ENCODE data around the gene CYP27C1.
A peak's percentile ranks its signal among the peaks of the same experiment; 100 is the strongest.
"Not testable (repeated sequence)": the region's sequence is repeated elsewhere in the genome, so short reads cannot be mapped to it uniquely, and the experiment has no call there.

The CYP27C1 gene

DNA sequence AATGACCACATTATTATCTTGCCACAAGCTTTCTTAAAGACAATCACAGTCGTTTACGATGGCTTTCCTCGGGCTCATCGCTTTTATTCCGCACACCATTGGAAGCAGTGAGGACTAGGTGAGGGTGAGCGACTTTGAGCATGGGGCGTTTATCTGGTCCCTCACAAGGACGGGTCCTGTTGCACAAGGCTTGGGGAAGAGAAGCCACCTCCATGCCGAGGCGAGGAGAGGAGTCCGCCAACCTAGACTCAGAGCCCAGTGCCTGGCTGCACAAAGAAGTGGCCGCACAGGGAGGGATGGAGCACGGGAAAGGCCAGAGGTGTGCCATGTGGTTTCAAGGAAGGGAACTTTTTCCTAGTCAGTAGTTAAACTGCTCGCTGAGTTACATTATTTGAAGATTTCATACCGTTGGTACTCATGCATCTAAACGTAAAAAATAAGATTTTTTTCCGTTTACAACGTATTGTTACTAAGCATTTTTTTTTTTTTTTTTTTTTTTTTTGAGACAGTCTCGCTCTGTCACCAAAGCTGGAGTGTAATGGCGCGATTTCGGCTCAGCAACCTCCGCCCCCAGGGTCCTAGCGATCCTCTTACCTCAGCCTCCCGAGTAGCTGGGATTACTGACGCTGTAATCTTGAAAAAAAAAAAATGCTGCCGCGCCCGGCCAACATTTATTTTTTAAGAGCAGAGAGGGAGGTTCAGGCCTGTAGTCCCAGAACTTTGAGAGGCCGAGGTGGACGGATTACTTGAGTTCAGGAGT is 849 bp upstream of the CYP27C1 start:
- no peak for DNase-seq

DNA sequence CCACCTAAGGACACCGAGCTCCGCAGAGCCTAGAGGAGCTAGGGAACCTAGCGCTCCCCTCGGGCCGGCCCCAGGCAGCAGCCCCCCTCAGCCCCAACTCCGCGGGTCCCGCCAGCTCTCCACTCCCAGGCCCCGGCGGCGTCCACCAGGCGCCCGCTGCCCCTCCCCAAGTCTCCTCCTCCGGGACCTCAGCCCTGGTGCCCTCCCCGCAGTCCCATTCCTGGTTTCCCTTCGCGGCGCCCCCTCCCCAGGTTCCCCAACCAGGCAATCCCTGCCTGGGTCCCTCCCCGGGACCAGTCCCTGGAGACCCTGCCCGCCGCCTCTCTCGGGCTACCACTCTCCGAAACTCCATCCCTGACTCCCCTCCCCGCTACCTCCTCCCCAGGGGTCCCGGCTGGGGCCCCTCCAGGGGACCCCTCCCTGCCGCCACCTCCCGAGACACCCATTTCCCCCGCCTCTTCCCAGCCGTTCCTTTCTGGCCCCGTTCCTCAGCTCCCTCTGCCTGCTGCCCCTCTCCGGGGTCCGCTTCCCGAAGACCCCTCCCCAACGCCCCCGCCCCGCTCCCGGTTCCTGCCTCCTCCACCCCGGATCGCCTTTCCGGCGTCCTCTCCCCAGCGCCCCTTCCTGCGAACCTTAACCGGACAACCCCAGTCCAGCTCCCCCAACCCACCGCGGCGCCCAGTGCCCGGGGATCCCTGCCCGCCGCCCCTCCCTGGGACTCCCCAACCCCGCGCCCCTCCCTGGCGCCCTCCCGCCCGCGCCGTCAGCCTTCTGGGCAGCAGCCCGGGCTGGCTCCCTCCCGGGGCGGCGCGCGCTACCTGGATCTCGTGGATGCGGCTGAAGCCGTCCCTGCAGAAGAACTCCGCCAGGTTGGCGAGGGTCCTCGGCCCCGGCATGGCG is 678 bp downstream of the CYP27C1 start:
- peak; percentile 9 for DNase-seq

DNA sequence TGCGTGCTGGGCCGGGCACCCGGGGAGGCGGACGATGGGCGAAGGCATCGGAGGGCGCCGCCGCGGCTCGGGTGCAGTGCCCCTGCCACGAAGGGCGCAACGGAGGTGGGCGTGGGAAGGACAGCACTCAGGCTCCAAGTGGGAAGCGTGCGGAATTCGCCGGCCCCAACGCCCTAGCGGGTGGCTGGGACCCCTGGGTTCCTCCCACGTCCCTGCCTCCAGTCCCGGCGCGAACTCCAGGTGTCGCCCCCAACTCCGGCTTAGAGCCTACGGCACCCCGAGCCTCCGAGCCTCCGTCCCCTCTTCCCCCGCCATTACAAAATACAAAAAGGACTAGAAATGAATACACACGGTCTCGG is 1.3 kb downstream of the CYP27C1 start:
- no peak for DNase-seq

DNA sequence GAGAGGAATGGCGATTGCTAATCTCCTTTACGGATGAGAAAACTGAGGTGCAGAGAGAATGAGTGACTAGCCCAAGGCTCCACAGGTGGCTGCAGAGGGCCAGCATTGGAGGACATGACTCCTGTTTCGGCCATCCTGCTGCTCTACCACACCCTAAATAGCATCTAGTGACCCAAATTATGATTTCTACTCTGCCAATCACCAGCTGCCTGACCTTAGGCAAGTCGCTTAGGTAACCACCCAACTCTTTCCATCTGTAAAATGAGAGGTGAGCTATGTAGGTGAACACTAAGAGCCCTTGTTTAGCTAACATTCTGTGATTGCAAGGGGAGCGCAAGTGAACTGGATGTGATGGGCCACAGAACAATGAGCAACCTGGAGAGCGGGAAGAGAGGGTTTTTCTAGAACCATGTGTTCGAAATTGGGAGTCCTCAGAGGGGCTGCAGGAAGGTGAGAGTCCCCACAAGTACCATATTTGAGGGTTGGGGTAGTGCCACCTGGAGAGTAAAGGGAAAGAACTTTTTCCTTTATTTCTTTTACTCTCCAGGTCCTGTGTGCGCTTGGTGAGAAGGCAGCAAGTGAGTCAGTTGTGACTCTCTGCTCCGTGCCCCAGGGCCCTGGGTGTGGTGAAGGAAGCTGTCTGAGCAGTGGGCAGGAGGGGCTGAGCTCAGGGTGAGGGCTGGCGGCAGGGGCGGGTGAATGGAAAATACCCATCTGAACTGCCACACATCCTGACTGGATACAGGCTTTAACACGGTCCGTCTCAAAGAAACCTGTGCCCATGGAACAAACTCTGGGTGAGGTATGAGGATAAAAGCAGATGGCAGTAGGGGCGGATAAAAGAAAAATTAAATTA is 2.4 kb downstream of the CYP27C1 start:
- DNase-seq = peak; percentile 93

DNA sequence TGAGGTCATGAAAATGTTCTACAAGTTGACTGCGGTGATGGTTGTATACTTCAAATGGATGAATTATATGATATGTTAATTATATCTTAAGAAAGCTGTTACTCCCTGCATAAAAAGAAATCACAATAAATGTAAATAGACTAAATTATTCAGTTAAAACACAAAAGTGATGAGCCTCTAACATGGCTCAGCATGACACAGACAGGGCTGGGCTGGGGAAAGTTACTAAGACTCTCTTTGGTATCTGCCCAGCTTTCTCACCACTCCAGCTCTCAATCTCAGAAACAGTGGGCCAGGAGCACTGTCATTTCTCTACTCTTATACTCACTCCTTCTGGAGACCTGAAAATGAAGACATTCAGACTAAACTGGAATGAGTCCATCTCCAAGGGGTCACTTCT is 3.5 kb downstream of the CYP27C1 start:
- DNase-seq = no peak

DNA sequence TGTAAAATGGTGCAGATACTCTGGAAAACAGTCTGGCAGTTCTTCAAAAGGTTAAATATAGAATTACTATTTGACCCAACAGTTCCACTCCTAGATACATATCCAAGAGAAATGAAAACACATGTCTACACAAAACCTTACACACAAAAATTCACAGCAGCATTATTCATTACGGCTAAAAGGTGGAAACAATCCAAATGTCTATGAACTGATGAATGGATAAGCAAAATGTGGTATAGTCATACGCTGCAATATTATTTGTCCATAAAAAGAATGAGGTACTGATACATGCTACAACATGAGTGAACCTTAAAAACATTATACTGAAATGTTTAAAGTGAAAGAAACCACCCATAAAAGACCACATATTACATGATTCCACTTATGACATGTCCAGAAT is 4.0 kb downstream of the CYP27C1 start:
- DNase-seq = no peak

DNA sequence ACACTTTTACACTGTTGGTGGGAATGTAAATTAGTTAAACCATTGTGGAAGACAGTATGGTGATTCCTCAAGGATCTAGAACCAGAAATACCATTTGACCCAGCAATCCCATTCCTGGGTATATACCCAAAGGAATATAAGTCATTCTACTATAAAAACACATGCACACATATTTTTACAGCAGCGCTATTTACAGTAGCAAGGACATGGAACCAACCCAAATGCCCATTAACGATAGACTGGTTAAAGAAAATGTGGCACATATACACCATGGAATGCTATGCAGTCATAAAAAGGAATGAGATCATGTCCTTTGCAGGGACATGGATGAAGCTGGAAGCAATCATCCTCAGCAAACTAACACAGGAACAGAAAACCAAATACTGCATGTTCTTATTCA is 5.9 kb downstream of the CYP27C1 start:
- DNase-seq = not testable (repeated sequence)

DNA sequence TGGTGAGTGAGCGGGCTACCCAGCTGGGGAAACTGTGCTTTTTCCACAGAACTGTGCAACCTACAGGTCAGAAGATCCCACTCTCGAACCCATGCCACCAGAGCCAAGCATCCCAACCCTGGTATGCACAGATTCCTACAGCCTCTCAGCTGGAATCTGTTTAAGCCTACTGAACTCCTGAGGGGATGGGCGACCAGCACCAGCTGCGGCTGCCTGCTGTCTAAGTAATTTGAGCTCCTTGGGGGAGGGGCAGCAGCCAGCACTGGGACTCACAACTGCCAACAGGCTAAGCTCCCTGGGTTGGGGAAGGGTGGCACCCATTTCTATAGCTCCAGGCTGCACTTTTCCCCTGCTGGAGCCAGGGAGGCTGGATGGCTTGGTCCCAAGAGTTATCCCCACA is 11.8 kb downstream of the CYP27C1 start:
- DNase-seq = no peak

DNA sequence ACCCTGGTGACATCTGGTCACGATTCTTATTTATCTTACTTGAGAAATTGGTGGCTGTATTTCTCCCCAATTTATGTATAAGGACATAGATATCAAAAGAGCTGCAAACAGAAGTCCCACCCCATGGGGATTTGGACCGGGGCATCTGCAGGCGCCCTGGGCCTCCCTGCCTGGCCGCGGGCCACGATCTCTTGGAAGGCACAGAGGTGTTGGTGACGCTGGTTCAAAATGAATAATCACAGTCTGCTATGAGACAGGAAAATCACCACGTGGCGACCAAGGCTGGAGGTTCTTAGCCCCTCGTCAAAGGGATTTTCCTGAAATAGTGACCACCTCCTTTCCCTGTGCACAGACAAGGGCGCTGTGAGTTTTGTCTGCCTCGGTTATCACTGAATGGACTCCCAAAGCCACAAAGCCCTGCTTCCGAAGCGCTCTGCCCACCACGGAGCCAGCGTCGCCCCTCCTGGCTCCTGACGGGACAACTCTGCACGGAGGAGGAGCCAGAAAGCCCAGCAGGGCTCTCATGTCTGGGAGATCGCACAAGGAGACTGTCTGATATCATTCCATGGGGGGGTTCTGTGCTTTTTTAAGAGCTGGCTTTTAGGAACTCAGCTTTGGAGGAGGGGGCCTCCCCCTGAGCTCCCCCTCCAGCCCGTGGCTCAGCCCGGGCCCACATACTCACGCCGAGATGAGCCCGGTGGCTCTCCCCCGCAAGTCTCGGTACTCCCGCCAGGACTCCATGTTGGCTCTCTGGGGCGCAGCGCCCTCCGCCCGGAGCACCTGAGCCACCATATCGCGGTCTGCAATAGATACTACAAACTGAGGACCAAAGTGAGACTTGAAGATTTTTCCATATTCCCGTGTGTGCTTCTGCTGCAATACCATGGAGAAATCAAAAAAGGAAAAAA is 14.6 kb downstream of the CYP27C1 start:
- no peak for DNase-seq

DNA sequence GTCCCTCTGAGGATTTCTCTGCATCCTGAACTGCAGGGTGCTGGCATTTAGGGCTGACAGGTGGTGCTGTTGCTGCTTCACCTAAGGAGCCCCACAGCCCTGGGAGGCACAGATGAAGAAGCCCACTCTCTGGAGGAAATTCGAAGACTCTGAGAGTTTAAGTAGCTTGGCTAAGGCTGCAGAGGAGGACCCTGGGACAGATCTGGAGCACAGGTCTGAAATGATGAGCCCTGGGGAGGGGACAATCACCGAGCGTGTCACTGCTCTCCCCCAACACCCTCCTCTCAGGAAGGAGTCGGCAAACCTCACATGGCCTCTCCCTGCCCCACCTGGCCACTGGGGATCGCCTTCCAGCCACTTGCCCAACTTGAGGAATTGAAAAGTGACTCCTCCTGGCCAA is 18.6 kb downstream of the CYP27C1 start:
- no peak for DNase-seq

DNA sequence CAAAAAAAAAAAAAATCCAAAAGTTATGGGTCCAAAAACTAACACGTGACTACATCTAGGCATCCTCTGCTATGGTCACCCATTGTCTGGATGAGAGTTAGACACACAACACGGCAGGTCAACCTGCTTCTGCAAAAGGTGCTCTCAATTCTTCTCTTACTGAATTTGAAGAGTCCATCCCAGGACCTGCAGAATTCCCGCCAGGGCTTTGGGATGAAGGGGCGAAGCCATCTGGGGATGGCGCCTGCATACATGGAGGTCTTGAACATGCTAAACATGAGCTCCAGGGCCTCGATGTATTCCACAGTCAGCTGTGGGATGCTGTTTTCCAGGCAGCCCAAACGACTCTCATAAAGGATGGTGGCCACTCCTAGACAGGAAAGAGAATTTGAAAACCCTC is 19.1 kb downstream of the CYP27C1 start:
- DNase-seq = no peak

DNA sequence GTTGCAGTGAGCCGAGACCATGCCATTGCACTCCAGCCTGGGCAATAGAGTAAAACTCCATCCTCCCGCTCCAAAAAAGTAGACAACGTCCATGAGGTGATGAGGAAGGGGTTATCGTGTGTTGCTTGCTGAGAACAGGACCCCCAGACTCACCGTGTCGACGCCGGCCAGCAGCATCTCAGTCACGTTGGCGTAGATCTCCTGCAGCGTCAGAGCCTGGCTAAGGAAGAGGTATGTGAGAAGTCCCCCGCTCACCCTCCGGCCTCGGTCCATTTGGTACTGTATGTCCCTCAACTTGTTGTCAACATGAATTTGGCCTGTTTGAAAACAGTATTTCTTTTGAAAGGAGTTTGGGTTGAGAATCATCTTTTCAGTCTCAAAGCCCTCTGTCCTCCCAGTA is 20.9 kb downstream of the CYP27C1 start:
- DNase-seq = no peak

DNA sequence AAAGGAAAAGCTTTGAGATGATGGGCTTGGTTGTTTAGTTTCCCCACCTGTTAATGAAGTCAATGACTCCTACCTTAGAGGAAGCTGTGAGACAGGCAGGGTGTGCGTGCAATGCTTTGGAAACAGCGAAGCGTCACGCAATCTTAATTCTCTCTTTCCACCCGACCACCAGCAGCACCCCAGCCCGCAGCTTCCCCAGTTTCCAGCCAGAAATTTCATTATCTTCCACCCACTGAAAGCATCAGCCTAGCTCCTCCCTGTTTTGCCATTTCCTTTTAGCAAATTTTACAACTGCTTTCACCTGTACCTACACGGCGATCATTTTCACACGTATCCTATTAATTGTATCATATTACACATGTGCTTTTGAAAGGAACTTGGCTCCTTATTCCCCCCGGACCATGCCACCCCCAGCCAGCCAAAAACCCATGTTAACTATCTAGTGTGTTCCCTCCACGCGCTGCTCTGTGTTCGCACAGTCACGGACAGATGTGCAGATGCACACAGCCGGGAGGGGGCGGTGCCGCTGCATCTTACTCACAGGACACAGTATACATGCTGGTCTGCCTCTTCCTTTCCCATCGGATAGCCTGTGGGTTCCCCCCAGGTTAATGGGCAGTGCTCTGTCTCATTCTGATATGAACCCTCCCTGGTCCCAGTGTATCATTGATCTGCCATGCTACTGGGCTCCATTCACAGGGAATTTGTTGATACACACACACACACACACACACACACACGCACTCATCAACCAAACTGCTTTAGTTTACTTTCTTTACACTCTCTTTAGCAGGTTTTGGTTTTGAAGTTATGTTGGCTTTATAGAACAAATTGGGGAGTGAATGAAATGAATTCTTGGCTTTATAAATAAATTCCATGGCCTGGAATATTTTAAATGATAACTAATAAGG is 22.4 kb downstream of the CYP27C1 start:
- no peak for DNase-seq

DNA sequence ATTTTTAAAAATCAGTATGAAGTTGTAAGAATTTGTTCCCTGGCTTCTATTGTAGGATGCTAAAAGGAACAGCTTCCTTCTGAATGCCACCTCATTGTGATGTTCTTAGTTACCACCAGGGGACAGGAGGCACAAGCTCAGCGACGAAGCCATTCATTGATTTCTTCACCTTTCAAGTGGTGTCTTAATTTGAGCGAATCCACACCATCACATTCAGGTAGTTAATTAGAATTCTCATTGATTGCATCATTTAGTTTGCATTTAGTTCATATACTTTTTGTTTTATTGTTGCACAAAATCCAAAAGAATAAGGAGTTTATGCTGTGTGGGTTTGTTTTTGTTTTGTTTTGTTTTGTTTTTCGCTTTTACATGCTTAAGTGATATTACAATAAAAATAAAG is 23.1 kb downstream of the CYP27C1 start:
- DNase-seq = no peak

DNA sequence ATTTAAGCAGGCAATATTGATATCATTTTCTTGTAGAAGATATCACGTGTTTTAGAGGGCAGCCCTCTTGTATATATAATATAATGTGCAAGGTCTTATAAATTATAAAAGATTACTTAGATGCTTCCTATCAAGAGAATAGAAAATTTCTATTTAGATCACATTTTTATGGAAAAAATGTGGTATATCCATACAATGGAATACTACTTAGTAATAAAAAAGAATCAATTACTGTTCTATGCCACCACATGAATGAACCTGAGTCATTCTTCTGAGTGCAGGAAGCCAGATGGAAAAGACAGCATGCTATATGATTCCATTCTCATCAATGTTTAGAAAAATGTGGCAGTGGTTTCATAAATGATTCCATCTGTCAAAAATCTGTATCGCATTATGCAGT is 23.6 kb downstream of the CYP27C1 start:
- DNase-seq = no peak

DNA sequence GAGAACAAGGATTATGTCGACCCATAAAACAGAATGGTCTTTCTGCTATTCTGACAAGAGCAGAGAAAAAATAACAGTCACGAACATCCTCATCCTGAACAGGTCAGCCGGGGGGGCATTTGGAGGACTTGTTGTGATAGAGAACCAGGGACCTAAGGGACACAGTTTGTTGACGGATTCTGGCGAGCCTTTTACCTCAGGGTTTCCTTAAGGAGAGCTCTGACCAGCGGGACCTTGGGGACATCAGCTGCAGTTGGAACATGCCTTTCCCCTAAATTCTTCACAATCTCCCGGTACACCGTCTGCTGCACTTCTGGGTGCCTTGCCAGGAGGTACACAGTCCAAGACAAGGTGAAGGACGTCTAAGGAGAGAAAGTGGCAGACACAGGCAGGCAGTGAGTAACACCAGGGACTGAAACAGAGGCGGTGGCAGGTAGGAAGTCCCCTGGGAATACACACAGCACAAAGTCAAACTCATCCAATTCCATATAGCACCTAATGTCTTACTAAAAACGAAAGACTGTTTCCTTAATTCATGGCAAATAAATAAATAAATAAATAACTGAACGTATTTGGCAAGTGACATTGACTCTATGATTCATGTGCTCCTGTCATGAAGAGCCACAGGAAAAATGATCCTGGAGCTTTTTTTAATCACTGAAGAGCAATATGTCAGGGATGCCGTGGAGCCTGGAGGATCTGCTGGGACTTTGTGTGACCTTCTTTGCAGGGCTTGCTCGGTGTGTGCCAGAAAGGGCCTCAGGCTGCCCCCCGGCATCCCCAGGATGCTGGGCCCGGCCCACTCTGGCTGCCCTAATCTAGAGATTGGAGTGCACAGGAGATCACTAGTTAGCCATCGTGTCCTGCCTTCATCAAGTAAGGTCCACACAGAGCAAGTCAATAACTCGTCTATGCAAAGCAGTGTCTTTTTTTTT is 24.7 kb downstream of the CYP27C1 start:
- DNase-seq = no peak

DNA sequence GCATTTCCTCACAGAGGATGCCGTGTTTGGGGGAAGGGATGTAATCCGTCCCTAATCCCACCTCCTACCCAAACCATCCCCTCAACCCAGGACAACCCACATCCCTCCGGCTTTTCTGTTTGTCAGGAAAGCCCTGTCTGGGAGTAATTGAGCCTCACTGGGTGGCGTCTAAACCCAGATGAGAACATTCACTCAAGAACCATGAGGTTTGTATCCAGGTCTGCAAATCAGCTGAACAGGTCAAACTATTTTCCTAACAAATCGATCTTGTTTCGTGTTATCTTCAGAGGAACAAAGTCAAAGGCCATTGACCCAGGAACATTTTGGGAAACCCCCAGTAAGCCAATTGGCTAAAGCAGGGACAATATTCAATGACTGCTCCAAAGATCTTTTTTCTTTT is 25.7 kb downstream of the CYP27C1 start:
- no peak for DNase-seq

DNA sequence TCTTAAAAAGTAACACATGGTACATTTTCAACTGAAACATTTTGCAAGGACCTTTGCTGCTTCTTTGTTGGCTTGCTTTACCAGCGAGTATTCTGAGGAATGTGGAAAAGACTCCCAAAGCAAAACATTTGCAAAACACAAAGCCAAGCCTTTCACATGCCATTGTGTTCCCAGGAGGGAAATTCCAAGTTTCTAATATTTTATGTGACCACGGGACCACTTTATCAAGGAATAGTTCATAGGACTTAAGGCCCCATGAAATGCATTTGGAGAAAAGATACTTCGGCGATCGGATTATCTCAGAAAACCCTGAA is 26.2 kb downstream of the CYP27C1 start:
- DNase-seq = no peak

DNA sequence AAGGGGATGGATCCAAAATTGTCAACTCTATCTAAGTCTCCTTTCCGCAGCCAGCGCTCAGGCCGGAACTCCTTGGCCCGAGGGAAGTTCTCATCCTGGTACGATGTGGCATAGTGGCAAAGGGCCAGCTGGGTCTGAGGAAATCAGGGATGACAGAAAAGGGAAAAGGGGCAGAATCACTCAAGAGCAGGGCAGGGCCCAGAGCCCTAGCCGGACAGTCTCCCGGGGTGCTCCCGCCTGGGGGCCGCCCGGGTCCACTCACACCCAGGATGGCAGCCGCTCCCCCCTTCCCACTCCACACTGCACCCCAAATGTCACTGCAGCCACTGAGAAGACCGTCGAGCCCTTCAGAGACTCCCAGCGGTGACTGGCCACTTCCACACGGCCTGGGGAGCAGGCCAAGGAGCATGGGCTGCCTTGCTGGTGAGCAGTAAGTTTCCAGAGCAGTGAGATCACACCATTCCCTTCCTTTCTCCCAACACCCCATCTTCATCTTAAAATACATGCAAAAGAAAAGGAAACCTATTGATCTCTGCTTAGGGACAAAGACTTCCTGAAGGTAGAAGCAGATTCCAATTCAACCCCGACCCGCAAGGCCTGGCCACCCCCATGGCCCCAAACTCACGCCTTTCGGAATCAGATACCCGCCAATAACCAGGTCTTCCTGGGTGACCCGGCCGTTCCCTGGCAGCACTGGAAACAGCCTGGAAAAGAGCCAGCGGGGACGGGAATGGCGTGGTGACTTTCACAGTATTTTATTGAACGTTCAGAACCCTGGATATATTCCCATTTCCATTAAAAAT is 26.7 kb downstream of the CYP27C1 start:
- no peak for DNase-seq

Data from amniotic stem cell (primary cell).